Esophagus squamous epithelium (tissue), 5 donors: ENCODE measurements around the gene COMT. TPM values are rescaled to one million over a fixed set of nuclear protein-coding genes. Genes with fewer than 3 reads are reported as not detected.

ENCODE experiments used
- DNase-seq: peaks from one replicate; lab custom pipeline; 2025; lab: John Stamatoyannopoulos, UW
- H3K27ac ChIP-seq, 4 donors: fragments of 200-600 bp; sonication (generic); one replicate each; pipeline ENCODE4 v1.5.1; 2016 to 2019; ENCODE audit warnings: mild to moderate bottlenecking in 1 of 4
- H3K27me3 ChIP-seq, 4 donors: fragments of 200-600 bp; sonication (generic); 1 replicate in 3 of 4; 2 replicates in 1 of 4; pipeline versions ENCODE4 v1.5.1 to v1.6.0; 2017 to 2021; ENCODE audit warnings: antibody characterized with exemption in 1 of 4
- H3K36me3 ChIP-seq, 3 donors: fragments of 200-600 bp; sonication (generic); one replicate each; pipeline ENCODE4 v1.5.1; 2016 to 2019
- H3K4me1 ChIP-seq, 3 donors: fragments of 200-600 bp; sonication (generic); one replicate each; pipeline ENCODE4 v1.5.1; 2017 to 2019
- H3K4me3 ChIP-seq, 4 donors: fragments of 200-600 bp; sonication (generic); 1 replicate in 3 of 4; 2 replicates in 1 of 4; pipeline ENCODE4 v1.5.1; 2016 to 2019; ENCODE audit warnings: mild to moderate bottlenecking in 2 of 4, moderate library complexity in 1 of 4
- H3K9me3 ChIP-seq, 3 donors: fragments of 200-600 bp; sonication (generic); one replicate each; pipeline ENCODE4 v1.5.1; 2016 to 2019
- CTCF ChIP-seq, 6 experiments: fragments of 450-650 bp in 4 of 6; fragments of 200-600 bp in 2 of 6; sonication (generic) in 2 of 6; IDR thresholded peaks; one replicate each; pipeline ENCODE4 v1.5.1; 2016 to 2019; ENCODE audit warnings: antibody characterized with exemption in 6 of 6, mild to moderate bottlenecking in 4 of 6, moderate library complexity in 4 of 6
- POLR2A ChIP-seq, 4 donors: fragments of 450-650 bp; IDR thresholded peaks; one replicate each; pipeline ENCODE4 v1.6.1; 2017; ENCODE audit warnings: antibody characterized with exemption in 4 of 4, mild to moderate bottlenecking in 4 of 4, moderate library complexity in 3 of 4
- WGBS, 2 donors: methylation state at CpG; one replicate each; pipeline ENCODE4 v1.1.5; 2018; 5-methylcytosine and 5-hydroxymethylcytosine counted together
- intact Hi-C: fragments of 100-400 bp; cut with DNase I; formaldehyde crosslinking; loops from one replicate; pipeline ENCODE4 v1.15.0; 2022
- total RNA-seq, 4 donors: library from RNA; depleted of rRNA; stranded (reverse); fragments of >200 nt; gene quantifications; one replicate each; pipeline ENCODE4 v1.1.0, GENCODE V29; 2016
- donor health status: DM: yes; HTN: yes; CAD: no.

Gene COMT
- total RNA-seq, 4 donors from 2014 or later: 210 to 422 (median 234) TPM

DNA sequence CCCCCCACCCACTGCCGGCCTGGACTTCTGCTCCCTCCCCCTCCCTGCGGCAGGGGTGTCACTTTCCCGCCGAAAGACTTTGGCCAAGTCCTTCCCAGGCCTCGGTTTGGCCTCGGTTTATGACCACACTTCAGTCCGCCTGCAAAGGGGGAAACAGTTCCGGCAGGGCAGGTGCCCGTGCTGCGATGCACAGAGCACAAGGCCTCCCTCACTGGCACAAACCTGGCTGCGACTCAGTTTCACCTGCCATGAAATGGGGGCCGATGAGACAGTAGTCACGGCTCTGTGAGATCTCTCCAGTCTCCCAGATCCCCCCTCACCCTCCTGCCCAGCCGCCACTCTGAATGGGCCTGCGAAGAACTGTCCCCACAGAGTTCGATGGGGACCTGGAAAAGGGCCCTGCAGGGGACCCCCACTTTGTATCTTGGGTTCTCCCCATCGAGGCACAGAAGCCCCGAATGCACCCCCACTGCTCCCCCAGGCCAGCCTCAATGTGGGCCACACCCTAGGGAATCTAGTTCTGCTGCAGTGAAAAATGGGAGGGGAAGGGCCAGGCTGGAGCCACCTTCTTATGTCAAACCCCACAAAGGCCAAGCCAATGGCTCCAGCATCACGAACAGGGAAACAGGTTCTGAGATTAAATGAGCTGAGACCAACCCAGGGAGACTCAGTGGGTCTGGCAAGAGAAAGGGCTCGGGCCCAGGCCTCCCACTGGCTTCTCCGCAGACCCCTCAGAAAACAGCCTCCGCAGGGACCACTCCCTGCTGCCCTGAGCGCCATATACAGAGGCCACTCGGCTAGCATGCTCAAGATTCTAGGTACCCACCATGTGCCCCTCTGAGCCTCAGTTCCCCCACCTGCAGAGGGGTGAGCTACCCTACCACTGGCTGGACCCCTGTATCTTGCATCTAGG is 46.1 kb downstream of the COMT start:
- Histone ChIP-seq H3K27me3 (no peaks in the 10 kb centered on the region), H3K4me3 (peak overlapping the region in 3 of 4 donors; percentile 51 to 84 (median 67)), H3K9me3 (no peaks in the 10 kb centered on the region), H3K36me3 (no peaks in the 10 kb centered on the region), H3K4me1 (peaks cover 28 to 72% (median 39%) of the 10 kb centered on the region in 3 donors), H3K27ac (peak overlapping the region in 2 of 4 donors; percentile 87 to 91)
- DNase-seq: no peak
- TF ChIP-seq POLR2A (IDR thresholded peaks at IDR 0.05) (no peak), CTCF (IDR thresholded peaks at IDR 0.05) (no peak)
- intact Hi-C loops: no loop called here
- WGBS, 2 donors: 91 to 100% methylated on average over 5 to 6 of the region's 24 CpGs

DNA sequence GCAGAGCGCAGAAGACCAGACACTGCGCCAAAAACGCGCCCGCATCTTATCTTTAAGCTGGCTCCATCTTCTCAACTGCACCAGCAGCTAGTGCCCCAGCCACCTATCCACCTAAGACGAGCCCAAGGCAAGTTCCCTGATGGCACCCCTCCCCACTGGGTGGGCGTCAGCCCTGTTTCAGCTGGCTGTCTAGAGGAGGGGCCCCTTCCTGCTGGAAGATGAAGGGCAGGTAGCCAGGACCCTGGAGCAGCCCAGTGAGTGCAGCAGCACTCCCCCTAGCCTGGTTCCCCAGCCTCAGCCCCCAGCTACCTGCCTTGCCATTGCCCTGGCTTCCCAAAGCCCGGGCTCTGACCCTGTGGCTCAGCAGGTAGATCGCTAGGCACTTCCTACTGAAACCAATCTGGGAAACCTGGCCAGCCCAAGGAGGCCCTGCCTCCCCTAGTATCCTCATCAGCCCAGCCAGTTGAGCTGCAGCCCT is 46.8 kb downstream of the COMT start:
- Histone ChIP-seq H3K27ac (no peak overlapping the region), H3K27me3 (no peaks in the 10 kb centered on the region), H3K36me3 (no peaks in the 10 kb centered on the region), H3K4me3 (no peak overlapping the region), H3K4me1 (peaks cover 28 to 68% (median 36%) of the 10 kb centered on the region in 3 donors), H3K9me3 (no peaks in the 10 kb centered on the region)
- 96% methylated on average over 5 of the region's 9 CpGs; no CpG with 5 or more reads in 1 of the 2 donors for WGBS, 2 donors
- TF ChIP-seq CTCF (IDR thresholded peaks at IDR 0.05) (no peak), POLR2A (IDR thresholded peaks at IDR 0.05) (no peak)
- no peak for DNase-seq
- intact Hi-C loops: no loop called here

DNA sequence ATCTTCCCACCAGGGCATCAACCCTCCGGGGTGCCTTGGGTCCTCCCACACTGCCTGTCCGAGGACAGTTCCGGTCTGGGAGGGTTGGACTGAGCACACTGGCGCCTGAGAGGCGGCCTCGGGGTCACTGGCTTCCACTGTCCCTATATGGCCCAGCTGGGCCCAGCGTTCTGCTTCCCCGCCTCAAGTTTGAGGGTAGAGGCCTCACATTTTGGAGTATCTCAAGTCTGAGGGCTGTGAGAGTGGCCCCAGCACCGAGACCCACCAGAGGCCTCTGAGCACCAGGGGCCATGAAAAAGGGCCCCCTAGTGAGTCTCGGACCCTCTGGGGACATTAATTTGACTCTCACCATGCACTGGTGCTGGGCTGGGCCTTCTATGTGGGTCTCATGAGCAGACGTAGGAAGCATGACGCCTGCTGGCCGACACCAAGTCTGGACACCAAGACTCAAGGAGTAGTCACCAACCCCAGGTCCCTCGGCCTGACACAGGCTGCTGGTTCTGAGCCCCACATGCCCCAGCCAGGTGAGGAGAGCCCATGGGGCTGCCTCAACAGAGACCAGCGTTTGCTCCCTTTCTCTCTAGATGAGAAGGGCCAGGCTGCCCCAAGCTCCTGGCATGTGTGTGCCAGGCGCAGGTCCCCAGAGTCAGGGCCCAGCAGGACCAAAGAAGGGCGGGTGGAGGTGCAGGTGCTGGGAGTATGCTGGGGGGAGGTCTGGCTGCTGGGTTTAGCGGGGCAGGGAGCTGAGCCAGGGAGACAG is 47.6 kb downstream of the COMT start:
- Histone ChIP-seq H3K27me3 (no peaks in the 10 kb centered on the region), H3K4me3 (no peak overlapping the region), H3K9me3 (no peaks in the 10 kb centered on the region), H3K36me3 (no peaks in the 10 kb centered on the region), H3K27ac (no peak overlapping the region), H3K4me1 (peaks cover 22 to 61% (median 28%) of the 10 kb centered on the region in 3 donors)
- intact Hi-C loops: no loop called here
- TF ChIP-seq POLR2A (IDR thresholded peaks at IDR 0.05): no peak
- TF ChIP-seq CTCF (IDR thresholded peaks at IDR 0.05): no peak
- no peak for DNase-seq
- 65% methylated on average over 2 to 6 of the region's 18 CpGs for WGBS, 2 donors

GRCh38 chr22:19989725-19990067 is 48.1 kb downstream of the COMT start:
- Histone ChIP-seq H3K4me1 (peaks cover 19 to 55% (median 24%) of the 10 kb centered on the region in 3 donors), H3K27ac (no peak overlapping the region), H3K27me3 (no peaks in the 10 kb centered on the region), H3K36me3 (no peaks in the 10 kb centered on the region), H3K4me3 (no peak overlapping the region), H3K9me3 (no peaks in the 10 kb centered on the region)
- 88% methylated on average over 3 of the region's 3 CpGs; no CpG with 5 or more reads in 1 of the 2 donors for WGBS, 2 donors
- intact Hi-C loops: no loop called here
- no peak for DNase-seq
- TF ChIP-seq CTCF (IDR thresholded peaks at IDR 0.05) (no peak), POLR2A (IDR thresholded peaks at IDR 0.05) (no peak)
